ENCODE data around the gene ZSCAN12. TPM values are rescaled to one million over a fixed set of nuclear protein-coding genes. Genes with fewer than 3 reads are reported as not detected.

The ZSCAN12 gene
- total RNA-seq, 1 experiment from 2014 or later = 7.8 TPM

DNA sequence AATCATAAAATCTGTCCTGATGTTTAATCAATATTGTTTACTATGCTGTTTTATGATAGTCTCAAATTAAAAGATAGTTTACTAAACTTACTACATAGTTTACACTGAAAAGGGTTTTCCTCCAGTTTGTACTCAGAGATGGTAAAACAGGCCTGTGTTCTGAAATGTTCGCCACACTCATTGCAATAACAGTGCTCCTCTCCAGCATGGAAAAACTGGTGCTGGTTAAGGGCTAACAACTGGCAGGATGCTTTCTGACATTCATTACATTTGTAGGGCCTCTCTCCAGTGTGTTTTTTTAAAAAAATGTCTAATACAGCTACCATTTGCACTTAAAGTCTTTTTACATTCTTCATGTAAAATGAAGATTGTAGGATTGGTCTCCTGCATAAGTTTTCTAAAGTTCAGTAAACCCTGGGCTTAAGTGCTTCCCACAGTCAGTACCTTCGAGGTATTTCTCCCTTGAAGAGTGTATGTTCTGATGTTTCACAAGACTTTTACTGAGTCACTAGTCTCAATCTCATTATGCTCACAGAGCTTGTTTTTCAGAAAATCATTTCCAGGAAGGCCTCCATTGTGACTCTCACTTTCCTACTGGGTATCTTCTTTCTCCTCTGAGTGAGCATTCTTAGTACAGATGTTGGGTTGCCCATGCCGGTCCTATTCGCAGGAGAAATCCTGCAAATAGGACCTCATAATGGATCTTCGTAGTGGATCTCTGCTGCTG, 8.7 kb upstream of the ZSCAN12 start:
- CTCF ChIA-PET = no interaction called here
- peaks cover 3% of the 10 kb centered on the region; the same call in 1 of the 2 replicates for H3K9me3 Mint-ChIP-seq
- no peaks in the 10 kb centered on the region for H3K4me1 Mint-ChIP-seq
- no peaks in the 10 kb centered on the region for H3K36me3 Mint-ChIP-seq
- DNase-seq (ENCODE audit: low spot score) = no peak
- H3K27ac Mint-ChIP-seq = no peak overlapping the region
- no peak overlapping the region for H3K4me3 Mint-ChIP-seq
- POLR2A ChIA-PET = interaction anchor here (1.3 kb wide), 1 partner anchor 24 kb away, joined by 3 read pairs; no protein-coding TSS in a partner anchor
- H3K27me3 Mint-ChIP-seq (ENCODE audit: low read depth) = peaks cover 34% of the 10 kb centered on the region
- no peak for ATAC-seq
- TF ChIP-seq, protein P1, sequence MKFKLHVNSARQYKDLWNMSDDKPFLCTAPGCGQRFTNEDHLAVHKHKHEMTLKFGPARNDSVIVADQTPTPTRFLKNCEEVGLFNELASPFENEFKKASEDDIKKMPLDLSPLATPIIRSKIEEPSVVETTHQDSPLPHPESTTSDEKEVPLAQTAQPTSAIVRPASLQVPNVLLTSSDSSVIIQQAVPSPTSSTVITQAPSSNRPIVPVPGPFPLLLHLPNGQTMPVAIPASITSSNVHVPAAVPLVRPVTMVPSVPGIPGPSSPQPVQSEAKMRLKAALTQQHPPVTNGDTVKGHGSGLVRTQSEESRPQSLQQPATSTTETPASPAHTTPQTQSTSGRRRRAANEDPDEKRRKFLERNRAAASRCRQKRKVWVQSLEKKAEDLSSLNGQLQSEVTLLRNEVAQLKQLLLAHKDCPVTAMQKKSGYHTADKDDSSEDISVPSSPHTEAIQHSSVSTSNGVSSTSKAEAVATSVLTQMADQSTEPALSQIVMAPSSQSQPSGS (CRISPR knock-in tag; IDR thresholded peaks at IDR 0.05; ENCODE audit: borderline replicate concordance, low read depth) = no peak
- TF ChIP-seq ZNF671 (CRISPR knock-in tag; IDR thresholded peaks at IDR 0.05) (no peak), NFATC4 (CRISPR knock-in tag; IDR thresholded peaks at IDR 0.05) (no peak), HMGA2 (CRISPR knock-in tag; IDR thresholded peaks at IDR 0.05) (no peak), JAZF1 (CRISPR knock-in tag; IDR thresholded peaks at IDR 0.05) (no peak), CTCF (IDR thresholded peaks at IDR 0.05) (no peak), IRF2 (CRISPR knock-in tag; IDR thresholded peaks at IDR 0.05; ENCODE audit: borderline replicate concordance, low read depth) (no peak), ATF1 (CRISPR knock-in tag; IDR thresholded peaks at IDR 0.05) (no peak), FOXJ3 (CRISPR knock-in tag; IDR thresholded peaks at IDR 0.05; ENCODE audit: borderline replicate concordance) (no peak), RELA (CRISPR knock-in tag; IDR thresholded peaks at IDR 0.05; ENCODE audit: borderline replicate concordance) (no peak), ZNF317 (CRISPR knock-in tag; IDR thresholded peaks at IDR 0.05; ENCODE audit: borderline replicate concordance, low read depth) (no peak), MAX (CRISPR knock-in tag; IDR thresholded peaks at IDR 0.05) (no peak), RORB (CRISPR knock-in tag; IDR thresholded peaks at IDR 0.05) (no peak), PREB (CRISPR knock-in tag; IDR thresholded peaks at IDR 0.05; ENCODE audit: borderline replicate concordance) (no peak)
- TF ChIP-seq, protein P2, sequence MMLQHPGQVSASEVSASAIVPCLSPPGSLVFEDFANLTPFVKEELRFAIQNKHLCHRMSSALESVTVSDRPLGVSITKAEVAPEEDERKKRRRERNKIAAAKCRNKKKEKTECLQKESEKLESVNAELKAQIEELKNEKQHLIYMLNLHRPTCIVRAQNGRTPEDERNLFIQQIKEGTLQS (CRISPR knock-in tag; conservative IDR thresholded peaks at IDR 0.05) = no peak
- TF ChIP-seq, protein P3, sequence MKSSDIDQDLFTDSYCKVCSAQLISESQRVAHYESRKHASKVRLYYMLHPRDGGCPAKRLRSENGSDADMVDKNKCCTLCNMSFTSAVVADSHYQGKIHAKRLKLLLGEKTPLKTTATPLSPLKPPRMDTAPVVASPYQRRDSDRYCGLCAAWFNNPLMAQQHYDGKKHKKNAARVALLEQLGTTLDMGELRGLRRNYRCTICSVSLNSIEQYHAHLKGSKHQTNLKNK (CRISPR knock-in tag; IDR thresholded peaks at IDR 0.05) = no peak
- TF ChIP-seq, protein P4, sequence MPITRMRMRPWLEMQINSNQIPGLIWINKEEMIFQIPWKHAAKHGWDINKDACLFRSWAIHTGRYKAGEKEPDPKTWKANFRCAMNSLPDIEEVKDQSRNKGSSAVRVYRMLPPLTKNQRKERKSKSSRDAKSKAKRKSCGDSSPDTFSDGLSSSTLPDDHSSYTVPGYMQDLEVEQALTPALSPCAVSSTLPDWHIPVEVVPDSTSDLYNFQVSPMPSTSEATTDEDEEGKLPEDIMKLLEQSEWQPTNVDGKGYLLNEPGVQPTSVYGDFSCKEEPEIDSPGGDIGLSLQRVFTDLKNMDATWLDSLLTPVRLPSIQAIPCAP (CRISPR knock-in tag; IDR thresholded peaks at IDR 0.05) = no peak
- TF ChIP-seq, protein P5, sequence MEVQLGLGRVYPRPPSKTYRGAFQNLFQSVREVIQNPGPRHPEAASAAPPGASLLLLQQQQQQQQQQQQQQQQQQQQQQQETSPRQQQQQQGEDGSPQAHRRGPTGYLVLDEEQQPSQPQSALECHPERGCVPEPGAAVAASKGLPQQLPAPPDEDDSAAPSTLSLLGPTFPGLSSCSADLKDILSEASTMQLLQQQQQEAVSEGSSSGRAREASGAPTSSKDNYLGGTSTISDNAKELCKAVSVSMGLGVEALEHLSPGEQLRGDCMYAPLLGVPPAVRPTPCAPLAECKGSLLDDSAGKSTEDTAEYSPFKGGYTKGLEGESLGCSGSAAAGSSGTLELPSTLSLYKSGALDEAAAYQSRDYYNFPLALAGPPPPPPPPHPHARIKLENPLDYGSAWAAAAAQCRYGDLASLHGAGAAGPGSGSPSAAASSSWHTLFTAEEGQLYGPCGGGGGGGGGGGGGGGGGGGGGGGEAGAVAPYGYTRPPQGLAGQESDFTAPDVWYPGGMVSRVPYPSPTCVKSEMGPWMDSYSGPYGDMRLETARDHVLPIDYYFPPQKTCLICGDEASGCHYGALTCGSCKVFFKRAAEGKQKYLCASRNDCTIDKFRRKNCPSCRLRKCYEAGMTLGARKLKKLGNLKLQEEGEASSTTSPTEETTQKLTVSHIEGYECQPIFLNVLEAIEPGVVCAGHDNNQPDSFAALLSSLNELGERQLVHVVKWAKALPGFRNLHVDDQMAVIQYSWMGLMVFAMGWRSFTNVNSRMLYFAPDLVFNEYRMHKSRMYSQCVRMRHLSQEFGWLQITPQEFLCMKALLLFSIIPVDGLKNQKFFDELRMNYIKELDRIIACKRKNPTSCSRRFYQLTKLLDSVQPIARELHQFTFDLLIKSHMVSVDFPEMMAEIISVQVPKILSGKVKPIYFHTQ (CRISPR knock-in tag; IDR thresholded peaks at IDR 0.05) = no peak
